HCT116 (cell line): ENCODE results near the gene HDAC11. TPM values are rescaled to one million over a fixed set of nuclear protein-coding genes. Genes with fewer than 3 reads are reported as not detected.
"Not testable (repeated sequence)": the region's sequence is repeated elsewhere in the genome, so short reads cannot be mapped to it uniquely, and the experiment has no call there.

Source experiments
- ATAC-seq: fragments of 200-7000 bp; cut with Tn5 transposase; 2 replicates; pipeline ENCODE4 v1.9.1; 2020; ENCODE audit warnings: mild to moderate bottlenecking, moderate library complexity
- BruUV-seq: library from RNA; stranded (reverse); fragments of 400-500 nt; replicated peaks from 2 replicates; lab custom pipeline; 2021; lab: Mats Ljungman, UMichigan
- CTCF ChIA-PET: fragments of 300-600 bp; sonication (Branson Sonifier 250); formaldehyde crosslinking; loops from one replicate; lab custom pipeline; 2021; ENCODE audit warnings: antibody characterized with exemption; lab: Charles Lee
- POLR2A ChIA-PET: fragments of 300-600, 350-600 bp; sonication (Branson Sonifier 250); formaldehyde crosslinking; loops from one replicate; lab custom pipeline; 2021; ENCODE audit warnings: antibody characterized with exemption; lab: Charles Lee
- RAD21 ChIA-PET, 2 experiments: fragments of 300-600 bp; sonication (Branson Sonifier 250); formaldehyde crosslinking; loops; one replicate each; lab custom pipeline; 2023; ENCODE audit warnings: low total read pairs in 2 of 2; ENCODE audit not compliant: uncharacterized antibody in 2 of 2, unreplicated experiment in 2 of 2, low non-redundant PET in 1 of 2; lab: Charles Lee
- DNase-seq: peaks from one replicate; pipeline ENCODE4 v3.0.0-alpha.2; 2010; ENCODE audit warnings: low read depth, low spot score
- H2AFZ ChIP-seq: fragments of 200-600 bp; shearing (Covaris generic), sonication (generic); 2 replicates; pipeline ENCODE4 v1.6.1; 2017; ENCODE audit warnings: low read depth, mixed run types, mixed read lengths, antibody characterized with exemption, low read length; ENCODE audit not compliant: poor library complexity, severe bottlenecking
- H3K27ac ChIP-seq: 2 replicates; pipeline ENCODE4 v1.5.1; 2012; ENCODE audit warnings: low read depth, low read length
- H3K27me3 ChIP-seq: fragments of 200-600 bp; sonication (generic); 2 replicates; pipeline ENCODE4 v1.6.1; 2016; ENCODE audit warnings: mixed run types, low read length, mixed read lengths; ENCODE audit not compliant: insufficient read depth
- H3K36me3 ChIP-seq, 2 experiments: fragments of 200-500 bp in 1 of 2; fragments of 200-600 bp in 1 of 2; sonication (Bioruptor generic) in 1 of 2; sonication (generic) in 1 of 2; 2 replicates each; pipeline versions ENCODE4 v1.5.1 to v1.6.1; 2014 to 2016; ENCODE audit warnings: low read length in 2 of 2, inconsistent platforms in 1 of 2, mixed read lengths in 1 of 2, mixed run types in 1 of 2; ENCODE audit not compliant: insufficient read depth in 2 of 2, control insufficient read depth in 1 of 2
- H3K4me1 ChIP-seq, 2 experiments: fragments of 200-600 bp in 1 of 2; sonication (generic) in 1 of 2; 2 replicates each; pipeline versions ENCODE4 v1.5.1 to v1.6.1; 2012 to 2017; ENCODE audit warnings: low read length in 2 of 2, inconsistent platforms in 1 of 2, mild to moderate bottlenecking in 1 of 2, mixed read lengths in 1 of 2, mixed run types in 1 of 2, moderate library complexity in 1 of 2; ENCODE audit not compliant: insufficient read depth in 2 of 2, control insufficient read depth in 1 of 2
- H3K4me2 ChIP-seq: fragments of 200-600 bp; sonication (generic); 2 replicates; pipeline ENCODE4 v1.6.1; 2017; ENCODE audit warnings: mixed run types, low read length, mixed read lengths
- H3K4me3 ChIP-seq, 2 experiments: fragments of 200-600 bp in 1 of 2; sonication (generic) in 1 of 2; replicated peaks in 1 of 2; 2 replicates each; pipeline ENCODE4 v1.5.1; 2011 to 2016; ENCODE audit warnings: low read length in 2 of 2, control low read depth in 1 of 2, low read depth in 1 of 2, mild to moderate bottlenecking in 1 of 2, mixed read lengths in 1 of 2, mixed run types in 1 of 2
- H3K79me2 ChIP-seq: fragments of 200-600 bp; sonication (generic); 2 replicates; pipeline ENCODE4 v1.6.1; 2017; ENCODE audit warnings: mild to moderate bottlenecking, mixed run types, low read length, moderate library complexity, mixed read lengths; ENCODE audit not compliant: insufficient read depth
- H3K9ac ChIP-seq: fragments of 200-600 bp; sonication (generic); 2 replicates; pipeline ENCODE4 v1.6.1; 2016; ENCODE audit warnings: low read length, mixed read lengths
- H3K9me2 ChIP-seq: fragments of 200-600 bp; sonication (generic), shearing (Covaris generic); 2 replicates; pipeline ENCODE4 v1.6.1; 2017; ENCODE audit warnings: mixed run types, mild to moderate bottlenecking, moderate library complexity; ENCODE audit not compliant: insufficient read depth
- H3K9me3 ChIP-seq, 2 experiments: fragments of 200-500 bp in 1 of 2; fragments of 200-600 bp in 1 of 2; sonication (Bioruptor generic) in 1 of 2; sonication (generic) in 1 of 2; 2 replicates each; pipeline ENCODE4 v1.6.1; 2014 to 2017; ENCODE audit warnings: low read length in 2 of 2, mixed read lengths in 2 of 2, inconsistent platforms in 1 of 2, low read depth in 1 of 2, mild to moderate bottlenecking in 1 of 2, mixed run types in 1 of 2, moderate library complexity in 1 of 2; ENCODE audit not compliant: control insufficient read depth in 1 of 2, insufficient read depth in 1 of 2
- H4K20me1 ChIP-seq: fragments of 200-600 bp; sonication (generic), shearing (Covaris generic); 2 replicates; pipeline ENCODE4 v1.6.1; 2017; ENCODE audit warnings: mixed run types, mild to moderate bottlenecking, moderate library complexity; ENCODE audit not compliant: insufficient read depth
- CEBPB ChIP-seq: IDR thresholded peaks from 2 replicates; pipeline ENCODE4 v1.6.1; 2012; ENCODE audit warnings: low read depth
- EGR1 ChIP-seq: IDR thresholded peaks from 2 replicates; pipeline ENCODE4 v1.6.1; 2012; ENCODE audit warnings: low read depth
- ELF1 ChIP-seq: IDR thresholded peaks from 2 replicates; pipeline ENCODE4 v1.6.1; 2012; ENCODE audit warnings: low read depth, borderline replicate concordance
- EZH2phosphoT487 ChIP-seq: fragments of 200-600 bp; IDR thresholded peaks from 2 replicates; pipeline ENCODE4 v1.6.1; 2018; ENCODE audit warnings: antibody characterized with exemption, borderline replicate concordance
- POLR2AphosphoS5 ChIP-seq: IDR thresholded peaks from 2 replicates; pipeline ENCODE4 v1.6.1; 2011; ENCODE audit warnings: mild to moderate bottlenecking, low read depth, low read length, moderate library complexity
- RAD21 ChIP-seq: IDR thresholded peaks from 2 replicates; pipeline ENCODE4 v1.6.1; 2012; ENCODE audit warnings: low read depth, mild to moderate bottlenecking
- SP1 ChIP-seq: IDR thresholded peaks from 2 replicates; pipeline ENCODE4 v1.6.1; 2012; ENCODE audit warnings: low read depth
- SRF ChIP-seq: IDR thresholded peaks from 2 replicates; pipeline ENCODE4 v1.6.1; 2012; ENCODE audit warnings: low read depth
- ZFX ChIP-seq: fragments of 450-650 bp; IDR thresholded peaks from 2 replicates; pipeline ENCODE4 v1.6.1; 2017
- ZNF274 ChIP-seq: fragments of 200-500 bp; sonication (Bioruptor generic); IDR thresholded peaks from 2 replicates; pipeline ENCODE4 v1.6.1; 2014; ENCODE audit warnings: mild to moderate bottlenecking, low read depth, low read length, inconsistent platforms
- intact Hi-C: fragments of 100-400 bp; cut with micrococcal nuclease; formaldehyde crosslinking; loops from 2 replicates; pipeline ENCODE4 v1.10.0; 2022
- total RNA-seq: library from RNA; stranded (reverse); gene quantifications from one replicate; pipeline ENCODE4 v1.2.1, GENCODE V29; 2021; ENCODE audit not compliant: unreplicated experiment
- TF ChIP-seq, protein P1 (sequence below): IDR thresholded peaks from 2 replicates; pipeline ENCODE4 v1.6.1; 2012
- TF ChIP-seq, protein P2 (sequence below): IDR thresholded peaks from 2 replicates; pipeline ENCODE4 v1.6.1; 2012; ENCODE audit warnings: low read depth
- TF ChIP-seq, protein P3 (sequence below): IDR thresholded peaks from 2 replicates; pipeline ENCODE4 v1.6.1; 2012
- TF ChIP-seq, protein P4 (sequence below): IDR thresholded peaks from 2 replicates; pipeline ENCODE4 v1.6.1; 2011; ENCODE audit warnings: mild to moderate bottlenecking, low read length, moderate library complexity; ENCODE audit not compliant: insufficient replicate concordance; ENCODE audit errors: extremely low read depth

The HDAC11 gene
- total RNA-seq, 1 experiment from 2014 or later, result 16.1 TPM

DNA sequence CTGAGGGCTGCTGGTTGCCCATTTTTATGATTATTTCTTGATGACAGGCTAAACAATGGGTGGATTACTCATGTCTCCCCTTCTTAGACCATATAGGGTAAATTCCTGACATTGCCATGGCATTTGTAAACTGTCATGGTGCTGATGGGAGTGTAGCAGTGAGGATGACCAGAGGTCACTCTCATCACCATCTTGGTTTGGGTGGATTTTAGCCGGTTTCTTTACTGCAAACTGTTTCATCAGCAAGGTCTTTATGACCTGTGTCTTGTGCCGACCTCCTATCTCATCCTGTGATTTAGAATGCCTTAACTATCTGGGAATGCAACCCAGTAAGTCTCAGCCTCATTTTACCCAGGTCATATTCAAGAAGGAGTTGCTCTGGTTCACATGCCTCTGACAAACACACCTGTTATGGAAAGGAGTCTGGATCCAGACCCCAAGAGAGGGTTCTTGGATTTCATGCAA, 49.7 kb upstream of the HDAC11 start:
- H3K79me2 ChIP-seq, BruUV-seq, intact Hi-C loops, H4K20me1 ChIP-seq, H3K4me3 ChIP-seq, H3K4me1 ChIP-seq, H3K27ac ChIP-seq, H3K9me2 ChIP-seq, ATAC-seq, H3K27me3 ChIP-seq, H3K9ac ChIP-seq, POLR2A ChIA-PET, RAD21 ChIA-PET, H3K4me2 ChIP-seq, CTCF ChIA-PET, H3K9me3 ChIP-seq, H2AFZ ChIP-seq, DNase-seq, H3K36me3 ChIP-seq: not testable (repeated sequence)

DNA sequence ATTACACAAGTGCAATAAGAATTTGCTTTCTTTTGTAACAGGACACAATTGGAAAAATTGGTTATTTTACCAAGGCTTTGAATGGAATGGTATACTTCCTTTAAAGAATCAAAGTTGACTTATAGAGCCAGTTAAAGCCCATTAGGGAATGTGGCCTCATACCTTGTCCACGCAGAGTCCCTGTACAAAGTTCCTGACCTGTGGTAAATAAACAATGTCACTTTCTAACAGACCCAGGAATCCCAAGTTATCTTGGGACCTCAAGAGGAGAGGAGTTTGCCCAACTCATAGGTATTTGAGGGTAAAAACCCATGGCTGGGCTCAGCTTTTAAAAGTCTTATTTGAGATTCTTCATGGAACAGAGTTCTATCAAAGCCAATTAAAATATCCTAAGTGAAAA, 48.0 kb upstream of the HDAC11 start:
- intact Hi-C loops, result no loop called here
- Histone ChIP-seq H3K9me2 (no peaks in the 10 kb centered on the region), H3K36me3 (no peaks in the 10 kb centered on the region), H3K9ac (no peak overlapping the region), H3K4me3 (no peak overlapping the region), H4K20me1 (no peaks in the 10 kb centered on the region), H3K4me1 (no peaks in the 10 kb centered on the region), H3K4me2 (no peak overlapping the region), H2AFZ (no peak overlapping the region), H3K27ac (no peak overlapping the region), H3K27me3 (no peaks in the 10 kb centered on the region), H3K79me2 (no peaks in the 10 kb centered on the region), H3K9me3 (no peaks in the 10 kb centered on the region)
- no TSS peak for BruUV-seq
- DNase-seq (no peak), ATAC-seq (no peak)
- RAD21 ChIA-PET, result no interaction called here
- POLR2A ChIA-PET, result no interaction called here
- CTCF ChIA-PET, result no interaction called here
- TF ChIP-seq CEBPB (no peak), EZH2phosphoT487 (no peak), SP1 (no peak), ZNF274 (no peak), ELF1 (no peak), SRF (no peak), RAD21 (no peak), EGR1 (no peak), POLR2AphosphoS5 (no peak), ZFX (no peak)
- TF ChIP-seq, protein P1, sequence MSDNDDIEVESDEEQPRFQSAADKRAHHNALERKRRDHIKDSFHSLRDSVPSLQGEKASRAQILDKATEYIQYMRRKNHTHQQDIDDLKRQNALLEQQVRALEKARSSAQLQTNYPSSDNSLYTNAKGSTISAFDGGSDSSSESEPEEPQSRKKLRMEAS, result no peak
- TF ChIP-seq, protein P2, sequence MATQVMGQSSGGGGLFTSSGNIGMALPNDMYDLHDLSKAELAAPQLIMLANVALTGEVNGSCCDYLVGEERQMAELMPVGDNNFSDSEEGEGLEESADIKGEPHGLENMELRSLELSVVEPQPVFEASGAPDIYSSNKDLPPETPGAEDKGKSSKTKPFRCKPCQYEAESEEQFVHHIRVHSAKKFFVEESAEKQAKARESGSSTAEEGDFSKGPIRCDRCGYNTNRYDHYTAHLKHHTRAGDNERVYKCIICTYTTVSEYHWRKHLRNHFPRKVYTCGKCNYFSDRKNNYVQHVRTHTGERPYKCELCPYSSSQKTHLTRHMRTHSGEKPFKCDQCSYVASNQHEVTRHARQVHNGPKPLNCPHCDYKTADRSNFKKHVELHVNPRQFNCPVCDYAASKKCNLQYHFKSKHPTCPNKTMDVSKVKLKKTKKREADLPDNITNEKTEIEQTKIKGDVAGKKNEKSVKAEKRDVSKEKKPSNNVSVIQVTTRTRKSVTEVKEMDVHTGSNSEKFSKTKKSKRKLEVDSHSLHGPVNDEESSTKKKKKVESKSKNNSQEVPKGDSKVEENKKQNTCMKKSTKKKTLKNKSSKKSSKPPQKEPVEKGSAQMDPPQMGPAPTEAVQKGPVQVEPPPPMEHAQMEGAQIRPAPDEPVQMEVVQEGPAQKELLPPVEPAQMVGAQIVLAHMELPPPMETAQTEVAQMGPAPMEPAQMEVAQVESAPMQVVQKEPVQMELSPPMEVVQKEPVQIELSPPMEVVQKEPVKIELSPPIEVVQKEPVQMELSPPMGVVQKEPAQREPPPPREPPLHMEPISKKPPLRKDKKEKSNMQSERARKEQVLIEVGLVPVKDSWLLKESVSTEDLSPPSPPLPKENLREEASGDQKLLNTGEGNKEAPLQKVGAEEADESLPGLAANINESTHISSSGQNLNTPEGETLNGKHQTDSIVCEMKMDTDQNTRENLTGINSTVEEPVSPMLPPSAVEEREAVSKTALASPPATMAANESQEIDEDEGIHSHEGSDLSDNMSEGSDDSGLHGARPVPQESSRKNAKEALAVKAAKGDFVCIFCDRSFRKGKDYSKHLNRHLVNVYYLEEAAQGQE, result no peak
- TF ChIP-seq, protein P3, sequence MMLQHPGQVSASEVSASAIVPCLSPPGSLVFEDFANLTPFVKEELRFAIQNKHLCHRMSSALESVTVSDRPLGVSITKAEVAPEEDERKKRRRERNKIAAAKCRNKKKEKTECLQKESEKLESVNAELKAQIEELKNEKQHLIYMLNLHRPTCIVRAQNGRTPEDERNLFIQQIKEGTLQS, result no peak
- TF ChIP-seq, protein P4, sequence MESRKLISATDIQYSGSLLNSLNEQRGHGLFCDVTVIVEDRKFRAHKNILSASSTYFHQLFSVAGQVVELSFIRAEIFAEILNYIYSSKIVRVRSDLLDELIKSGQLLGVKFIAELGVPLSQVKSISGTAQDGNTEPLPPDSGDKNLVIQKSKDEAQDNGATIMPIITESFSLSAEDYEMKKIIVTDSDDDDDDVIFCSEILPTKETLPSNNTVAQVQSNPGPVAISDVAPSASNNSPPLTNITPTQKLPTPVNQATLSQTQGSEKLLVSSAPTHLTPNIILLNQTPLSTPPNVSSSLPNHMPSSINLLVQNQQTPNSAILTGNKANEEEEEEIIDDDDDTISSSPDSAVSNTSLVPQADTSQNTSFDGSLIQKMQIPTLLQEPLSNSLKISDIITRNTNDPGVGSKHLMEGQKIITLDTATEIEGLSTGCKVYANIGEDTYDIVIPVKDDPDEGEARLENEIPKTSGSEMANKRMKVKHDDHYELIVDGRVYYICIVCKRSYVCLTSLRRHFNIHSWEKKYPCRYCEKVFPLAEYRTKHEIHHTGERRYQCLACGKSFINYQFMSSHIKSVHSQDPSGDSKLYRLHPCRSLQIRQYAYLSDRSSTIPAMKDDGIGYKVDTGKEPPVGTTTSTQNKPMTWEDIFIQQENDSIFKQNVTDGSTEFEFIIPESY, result no peak
